Measurements from ENCODE around the gene POU4F3.

POU4F3 gene

DNA sequence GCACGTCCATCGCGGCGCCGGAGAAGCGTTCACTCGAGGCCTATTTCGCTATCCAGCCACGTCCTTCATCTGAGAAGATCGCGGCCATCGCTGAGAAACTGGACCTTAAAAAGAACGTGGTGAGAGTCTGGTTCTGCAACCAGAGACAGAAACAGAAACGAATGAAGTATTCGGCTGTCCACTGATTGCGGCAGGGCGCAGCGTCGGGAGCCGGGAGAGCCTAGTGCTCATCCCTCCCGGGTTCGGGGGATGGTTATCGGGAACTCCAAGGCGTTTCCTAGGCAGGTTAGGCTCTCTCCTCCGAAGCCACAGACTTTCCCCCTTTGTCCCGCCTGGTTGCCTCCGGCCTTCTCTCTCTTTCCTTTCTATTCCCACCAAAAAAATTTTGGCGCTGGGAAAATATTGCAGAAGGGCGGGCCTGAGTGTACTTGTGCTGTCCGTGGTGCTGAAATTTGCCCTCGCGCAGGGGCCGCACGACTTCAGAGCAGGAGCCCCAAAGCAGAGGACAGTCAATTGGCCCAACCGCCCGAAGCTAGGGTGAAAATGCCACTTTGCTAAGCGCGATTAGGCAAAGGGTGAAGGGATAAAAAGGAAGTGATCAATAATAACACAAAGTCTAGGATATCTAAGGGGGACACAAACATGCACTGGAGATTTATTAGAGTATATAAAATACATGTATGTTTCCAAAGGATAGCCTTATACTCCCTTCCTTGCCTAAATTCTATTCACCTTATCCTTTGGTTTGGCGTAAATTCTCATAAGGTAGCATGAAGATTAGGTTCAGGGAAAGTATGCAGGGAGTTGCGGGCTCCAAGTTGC is 1.8 kb downstream of the POU4F3 start:
- peak; percentile 17 to 23 for DNase-seq (ENCODE audit: low read depth in 2 of 2)

DNA sequence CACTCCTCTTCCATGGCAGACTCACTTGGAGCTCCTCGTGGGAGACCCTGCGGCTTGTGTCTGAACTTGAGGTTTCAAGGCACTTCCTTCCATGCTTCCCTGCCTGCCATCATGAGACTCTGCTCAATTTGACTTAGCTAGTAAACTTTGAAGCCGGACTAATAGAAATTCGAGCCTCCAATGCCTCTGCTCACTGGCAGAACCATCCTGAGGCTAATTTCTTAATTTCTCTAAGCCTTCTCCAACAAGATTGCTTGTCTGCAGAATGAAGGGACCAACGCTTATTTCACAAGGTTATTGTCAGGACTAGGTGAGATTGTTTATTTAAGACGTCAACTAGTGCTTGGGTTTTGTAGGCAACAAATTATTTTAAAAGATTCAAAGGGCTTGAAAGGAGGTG is 3.2 kb downstream of the POU4F3 start:
- DNase-seq (ENCODE audit: low read depth in 2 of 2), result no peak

DNA sequence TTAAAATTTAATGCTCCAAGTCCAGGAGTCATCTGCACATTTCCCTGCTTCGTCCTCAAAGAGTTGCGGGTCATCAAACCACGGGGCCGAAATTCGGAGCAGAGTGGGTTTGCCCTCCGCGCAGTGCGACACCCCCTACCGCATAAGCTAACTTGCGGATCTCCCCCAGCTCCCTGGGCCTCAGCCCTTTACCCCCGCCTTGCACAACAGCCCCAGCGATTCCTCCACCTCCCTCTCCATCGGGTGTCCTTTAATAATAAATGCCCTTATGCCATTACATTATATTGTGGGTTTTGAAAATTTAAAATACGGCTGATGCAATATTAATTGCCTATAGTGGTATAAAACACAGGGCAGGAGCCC is 3.9 kb downstream of the POU4F3 start:
- DNase-seq (ENCODE audit: low read depth in 2 of 2), result no peak

DNA sequence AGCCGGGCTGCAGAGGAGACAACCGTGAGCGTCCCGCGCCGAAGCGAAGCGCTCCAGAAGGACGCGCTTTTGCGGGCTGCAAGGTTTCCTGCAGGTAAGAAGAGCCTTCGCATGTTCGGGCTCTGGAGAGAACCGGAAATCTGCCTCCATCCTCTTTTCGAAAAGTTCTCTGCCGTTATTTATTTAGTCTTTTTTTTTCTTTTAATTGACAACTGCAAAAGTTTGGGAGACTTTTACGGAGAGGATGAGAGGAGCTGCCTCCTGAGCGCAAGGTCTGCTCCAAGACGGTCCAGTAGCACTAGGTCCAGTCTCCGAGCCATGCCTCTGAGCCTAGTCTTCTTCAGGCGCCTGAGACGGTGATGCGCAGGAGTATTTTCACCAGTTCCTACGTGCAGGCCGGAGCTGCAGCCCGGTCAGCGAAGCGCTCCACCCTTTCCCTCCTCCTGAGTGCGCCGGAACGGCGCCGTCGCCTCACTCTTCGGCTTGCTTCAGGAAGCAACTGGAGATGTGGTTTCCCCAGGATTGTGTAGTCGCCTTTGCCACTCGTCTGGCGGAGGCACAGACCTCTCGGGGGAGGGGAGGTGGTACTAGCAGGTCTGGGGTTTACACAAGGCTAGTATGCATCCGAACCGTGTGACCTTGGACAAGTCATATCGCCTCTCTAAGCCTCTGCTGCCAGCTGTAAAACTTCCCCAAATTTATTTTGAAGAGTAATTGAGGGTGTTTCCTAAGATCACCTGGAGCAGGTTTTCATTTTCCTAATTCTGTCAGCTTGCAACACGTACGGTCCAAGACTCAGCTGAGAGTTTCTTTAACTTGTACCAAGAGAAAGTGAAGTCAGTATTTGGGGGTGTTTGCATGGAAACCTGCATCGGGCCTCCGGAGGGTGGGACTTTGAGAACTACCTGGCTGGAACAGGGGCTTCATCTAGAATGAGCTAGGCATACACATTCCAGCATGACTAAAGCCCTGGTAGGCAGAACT is 4.5 kb downstream of the POU4F3 start:
- DNase-seq (ENCODE audit: low read depth in 2 of 2), result no peak

DNA sequence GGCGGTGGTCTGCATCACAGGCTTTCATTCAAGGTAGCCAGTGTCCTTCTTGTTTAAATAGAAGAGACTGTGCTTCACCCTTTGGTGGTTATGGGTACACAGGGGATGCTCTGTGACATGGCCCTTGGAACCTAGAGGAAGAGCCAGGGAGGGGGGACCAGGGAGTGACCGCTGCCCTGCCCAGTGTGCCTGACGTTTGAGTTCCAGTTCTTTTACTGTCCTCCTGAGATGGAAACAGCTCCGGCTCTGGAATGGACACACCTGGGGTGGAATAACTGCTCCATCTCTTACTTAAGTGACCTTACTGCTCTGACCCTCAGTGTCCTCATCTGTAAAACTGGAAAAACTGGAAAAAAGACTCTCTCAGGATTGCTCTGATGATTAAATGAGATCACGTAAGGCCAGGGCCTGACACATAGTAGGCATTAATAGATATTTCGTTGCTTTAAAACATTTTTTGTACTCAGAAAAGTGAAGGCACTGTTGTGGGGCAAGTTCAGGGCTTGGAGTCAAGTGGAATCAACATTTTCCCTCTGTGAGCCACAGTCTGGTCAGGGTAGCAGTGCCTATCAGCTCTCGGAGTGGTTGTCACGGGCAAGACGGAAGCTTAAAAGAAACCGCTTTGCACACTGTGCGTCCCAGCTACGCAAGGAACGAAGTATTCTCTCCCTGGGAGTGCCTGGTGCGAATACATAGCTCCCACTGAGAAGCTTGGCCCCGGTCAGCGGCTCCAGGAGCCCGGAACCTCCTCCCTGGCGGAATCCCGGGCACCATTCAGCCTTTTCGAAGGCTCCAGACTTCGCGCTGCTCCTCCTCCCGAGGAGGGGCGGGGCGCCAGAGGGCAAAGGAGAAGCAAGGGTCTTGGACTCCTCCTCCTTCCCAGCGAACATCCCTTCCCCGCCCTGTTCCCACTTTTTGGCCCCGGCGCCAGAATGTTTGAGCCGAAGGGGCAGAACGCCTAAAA is 5.8 kb downstream of the POU4F3 start:
- no peak for DNase-seq (ENCODE audit: low read depth in 2 of 2)

DNA sequence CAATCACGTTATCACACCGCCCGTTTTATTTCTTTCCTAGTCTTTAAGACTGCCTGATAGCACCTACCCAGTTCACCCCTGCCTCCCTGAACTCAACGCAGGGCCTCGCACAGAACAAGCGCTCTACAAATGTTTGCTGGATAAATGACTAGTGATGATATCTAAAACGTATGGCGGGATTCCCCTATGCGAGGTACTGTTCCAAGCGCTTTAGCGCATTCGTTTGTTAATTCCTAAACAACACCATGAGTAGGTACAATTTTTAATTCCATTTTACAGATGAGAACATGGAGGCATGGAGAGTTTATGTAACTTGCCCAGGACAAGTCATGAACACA is 6.6 kb downstream of the POU4F3 start:
- DNase-seq (ENCODE audit: low read depth in 2 of 2), result no peak

DNA sequence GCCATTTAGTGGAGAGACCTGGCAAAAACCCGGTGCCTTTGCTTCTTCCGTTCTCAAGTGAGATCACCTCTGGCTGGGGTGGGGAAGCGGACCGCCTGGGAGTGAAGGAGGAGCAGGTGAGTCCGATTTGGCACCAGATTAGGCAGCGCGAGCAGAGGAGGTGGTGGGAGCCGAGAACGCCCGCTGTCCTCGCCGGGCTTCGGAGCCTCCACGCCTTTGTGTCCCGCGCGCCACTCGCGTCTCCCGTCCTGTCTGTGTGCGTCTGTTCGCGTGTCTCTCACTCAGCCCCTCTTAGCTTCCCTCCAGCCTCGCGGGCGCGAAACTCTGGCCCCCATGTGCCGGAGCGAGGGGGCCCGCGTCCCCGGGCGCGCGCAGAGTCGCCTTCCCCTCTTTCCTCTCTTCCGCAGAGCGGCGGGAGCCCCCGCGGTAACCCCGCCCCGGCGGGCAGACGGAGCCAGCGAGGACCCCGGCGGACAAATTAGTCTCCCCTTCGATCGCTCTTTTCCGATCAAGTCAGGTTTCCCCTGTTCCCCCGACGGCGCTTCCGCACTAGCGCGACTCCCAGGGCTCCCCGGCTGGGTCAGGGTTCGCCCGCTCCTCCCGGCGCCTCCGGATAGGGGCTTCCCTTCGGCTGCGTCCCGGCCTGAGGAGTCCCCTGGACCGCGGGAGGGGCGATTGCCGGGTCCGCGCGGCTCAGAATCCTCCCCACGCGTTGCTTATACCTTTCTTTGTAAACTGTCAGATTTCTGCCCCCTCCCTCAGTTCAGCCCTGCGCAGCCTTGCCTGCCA is 7.1 kb downstream of the POU4F3 start:
- DNase-seq (ENCODE audit: low read depth in 2 of 2), result no peak

DNA sequence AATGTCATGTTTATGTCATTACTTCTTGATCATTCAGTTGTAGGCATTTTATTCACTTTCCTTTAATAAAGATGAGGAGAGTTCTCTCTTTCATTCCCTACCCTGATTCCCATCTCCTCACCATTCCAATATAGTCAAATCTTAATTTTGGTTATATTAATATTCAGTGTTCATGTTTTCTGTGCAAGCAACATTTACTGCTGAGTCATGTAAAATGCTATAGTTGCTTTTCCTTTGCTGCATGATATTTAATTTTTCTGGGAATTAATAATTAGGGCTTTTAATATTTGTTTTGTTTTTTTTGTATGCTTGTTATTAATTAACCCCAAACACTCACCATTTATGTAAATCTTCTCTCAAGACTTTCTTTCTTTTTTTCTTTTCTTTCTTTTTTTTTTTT is 18.5 kb downstream of the POU4F3 start:
- DNase-seq (ENCODE audit: low read depth in 2 of 2), result no peak

DNA sequence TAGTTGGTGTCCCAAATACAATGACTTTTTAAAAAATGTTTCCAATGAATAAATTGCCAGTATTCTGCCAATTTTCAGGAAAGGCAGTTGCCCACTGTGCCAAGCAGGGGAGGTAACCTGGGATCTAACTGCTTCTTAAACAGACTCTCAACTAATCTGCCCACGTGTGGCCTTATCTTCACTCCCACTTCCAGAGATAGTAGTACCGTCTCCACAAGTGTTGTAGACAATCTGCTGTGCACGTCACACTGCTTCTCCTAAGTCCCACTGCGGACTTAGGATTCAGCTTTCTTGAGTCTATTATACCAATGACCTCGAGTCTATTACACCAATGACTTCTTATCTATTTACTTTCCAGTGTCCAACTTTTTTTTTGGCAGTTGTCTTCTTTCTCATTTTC is 21.2 kb downstream of the POU4F3 start:
- DNase-seq (ENCODE audit: low read depth in 2 of 2), result no peak

DNA sequence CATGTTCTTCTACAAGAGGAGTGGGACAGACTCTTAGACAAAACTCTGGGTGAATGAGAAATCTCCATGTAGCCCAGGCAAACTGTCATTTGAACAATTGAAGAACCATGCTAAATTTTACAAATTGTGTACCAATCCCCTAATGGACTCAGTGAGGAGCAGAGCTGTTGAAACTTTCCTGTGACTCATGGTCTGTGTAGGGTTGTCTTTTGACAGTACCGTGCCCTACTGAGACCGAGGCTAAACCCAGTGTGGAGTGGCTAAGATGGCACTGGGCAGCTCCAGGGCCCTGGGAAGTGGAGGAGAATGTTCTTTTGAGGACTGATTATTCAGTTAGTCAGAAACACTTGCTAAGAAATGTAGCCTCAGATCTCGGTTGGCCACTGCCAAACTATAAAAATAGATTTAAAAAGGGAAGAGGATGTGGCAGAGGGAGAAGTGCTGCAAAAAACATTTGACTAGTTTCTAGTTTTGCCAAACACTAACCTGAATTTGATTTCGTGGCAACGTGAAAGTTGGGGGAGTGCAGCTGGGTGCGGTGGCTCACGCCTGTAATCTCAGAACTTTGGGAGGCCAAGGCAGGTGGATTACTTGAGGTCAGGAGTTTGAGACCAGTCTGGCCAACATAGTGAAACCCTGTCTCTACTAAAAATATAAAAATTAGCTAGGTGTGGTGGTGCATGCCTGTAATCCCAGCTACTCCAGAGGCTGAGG is 24.7 kb downstream of the POU4F3 start:
- no peak for DNase-seq (ENCODE audit: low read depth in 2 of 2)

DNA sequence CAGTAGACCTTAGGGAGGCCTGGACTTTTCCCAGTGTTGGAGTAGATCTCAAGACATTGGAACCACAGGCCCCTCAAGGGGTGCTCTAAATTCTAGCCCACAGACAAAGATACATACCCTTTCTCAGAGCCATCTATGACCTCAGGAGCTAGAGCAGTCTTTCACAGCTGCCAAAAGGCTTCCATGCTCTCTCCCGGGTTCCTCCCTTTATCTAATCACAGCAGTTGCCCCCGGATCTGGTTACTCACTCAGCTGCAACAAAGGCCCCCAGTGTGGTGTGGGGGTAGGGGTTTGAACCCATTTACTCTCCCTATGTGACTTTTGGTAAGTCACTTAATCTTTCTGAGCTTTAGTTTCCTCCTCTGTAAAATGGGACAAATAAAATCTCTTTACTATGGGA is 27.0 kb downstream of the POU4F3 start:
- DNase-seq (ENCODE audit: low read depth in 2 of 2), result no peak

DNA sequence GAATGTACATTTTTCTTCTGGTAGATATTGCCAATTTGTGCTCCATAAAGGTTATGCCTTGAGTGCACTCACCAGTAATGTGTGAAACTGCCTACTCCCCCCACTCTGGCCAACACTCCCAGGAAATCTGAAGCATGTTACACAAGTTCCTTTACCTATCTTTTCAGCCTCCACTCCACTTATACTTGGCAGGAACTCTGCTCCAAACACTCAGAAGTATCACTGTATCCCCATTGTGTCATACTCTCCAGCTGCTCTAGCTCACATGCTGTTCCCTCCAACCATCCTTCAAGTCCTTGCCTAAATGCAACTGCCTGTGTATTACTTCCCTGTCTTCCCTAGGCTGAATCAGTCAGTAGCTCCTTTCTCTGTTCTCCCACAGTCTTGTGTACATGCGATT is 28.3 kb downstream of the POU4F3 start:
- no peak for DNase-seq (ENCODE audit: low read depth in 2 of 2)

DNA sequence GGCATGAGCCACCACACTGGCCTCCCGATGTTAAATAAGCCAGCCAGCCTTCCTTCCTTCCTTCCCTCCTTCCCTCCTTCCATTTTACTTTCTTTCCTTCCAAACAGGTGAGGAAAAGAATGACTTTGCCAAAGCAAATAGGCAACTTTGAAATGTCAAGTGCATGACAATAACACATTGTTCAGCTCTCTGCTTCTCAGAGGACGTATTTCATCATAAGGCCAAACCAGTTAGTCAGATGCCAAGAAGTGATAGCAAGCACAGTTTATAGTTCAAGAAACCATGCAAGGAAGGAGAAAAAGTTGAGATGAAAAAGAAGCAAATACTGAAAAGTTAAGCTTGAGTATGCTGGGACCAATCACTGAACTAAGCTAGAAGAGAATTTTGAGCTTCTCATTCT is 29.5 kb downstream of the POU4F3 start:
- no peak for DNase-seq (ENCODE audit: low read depth in 2 of 2)

DNA sequence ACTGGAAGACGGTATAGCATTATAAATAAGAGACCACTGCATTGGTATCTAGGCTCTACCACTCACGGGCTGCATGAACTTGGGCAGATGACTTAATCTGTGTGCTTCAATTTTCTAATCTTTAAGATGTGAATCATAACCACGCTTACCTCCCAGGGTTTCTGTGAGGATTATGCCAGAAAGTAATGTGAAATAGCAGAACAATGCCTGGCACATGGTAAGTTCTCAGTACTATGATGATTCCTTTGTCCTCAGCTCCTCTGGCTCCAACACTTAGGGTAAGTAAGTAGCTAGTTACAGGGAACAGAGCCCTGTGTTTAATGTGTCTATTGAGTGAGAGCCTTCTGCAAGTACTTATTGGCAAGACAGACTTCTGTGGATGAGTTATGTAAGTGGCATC is 31.1 kb downstream of the POU4F3 start:
- peak; percentile 18 to 21 for DNase-seq (ENCODE audit: low read depth in 2 of 2)

DNA sequence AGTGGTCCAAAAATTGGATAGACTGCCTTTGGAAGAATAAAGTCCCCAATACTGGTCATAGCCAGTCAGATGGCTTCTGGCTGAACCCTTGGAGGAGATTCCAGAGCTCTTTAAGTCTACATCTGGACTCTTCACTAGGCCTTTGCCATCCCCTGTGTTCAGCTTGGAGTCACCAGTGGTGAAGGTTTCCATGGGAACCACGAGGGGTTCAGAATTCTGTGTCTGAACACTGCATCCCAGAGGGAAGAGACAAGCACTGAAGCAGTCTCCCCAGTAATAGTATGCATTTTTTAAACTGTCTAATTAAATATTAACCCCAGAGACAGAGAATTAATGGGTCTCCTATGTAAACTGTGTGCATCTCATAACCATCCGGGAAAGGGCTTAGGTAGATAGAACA is 38.2 kb downstream of the POU4F3 start:
- DNase-seq (ENCODE audit: low read depth in 2 of 2), result no peak

DNA sequence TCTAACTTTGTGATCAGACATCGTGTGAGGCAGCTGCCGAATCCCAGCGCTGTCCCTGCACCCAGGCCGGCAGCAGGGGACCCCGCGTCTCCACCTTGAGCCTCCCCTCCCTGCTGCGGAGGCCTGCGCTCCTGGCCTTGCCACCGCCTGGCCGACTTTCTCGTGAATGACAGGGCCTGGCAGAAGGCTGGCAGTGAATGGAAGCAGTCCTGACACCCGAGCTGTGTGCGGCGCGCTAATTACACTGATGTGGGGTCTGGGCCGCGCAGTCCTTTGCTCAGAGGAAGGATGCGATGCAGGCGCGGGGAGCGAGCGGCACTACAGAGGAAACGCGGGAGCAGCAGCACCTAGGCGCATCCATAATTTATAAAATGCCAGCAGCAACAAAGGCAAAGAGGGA is 40.3 kb downstream of the POU4F3 start:
- no peak for DNase-seq (ENCODE audit: low read depth in 2 of 2)

DNA sequence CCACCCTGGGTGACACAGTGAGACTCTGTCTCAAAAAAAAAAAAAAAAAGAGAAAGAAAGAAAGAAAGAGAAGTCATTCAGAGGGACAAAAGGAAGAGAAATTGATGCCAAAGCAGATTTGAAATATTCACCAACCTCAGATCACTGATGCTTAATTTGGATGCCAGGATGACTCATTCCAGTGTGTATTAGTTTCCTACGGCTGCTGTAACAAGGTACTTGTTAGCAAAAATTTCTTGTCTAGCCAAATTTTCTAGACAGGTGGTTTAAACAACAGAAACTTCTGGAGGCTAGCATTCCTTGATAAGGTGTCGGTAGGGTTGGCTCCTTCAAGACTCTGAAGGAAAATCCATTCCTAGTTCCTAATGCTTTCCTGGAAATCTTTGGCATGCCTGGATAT is 42.1 kb downstream of the POU4F3 start:
- no peak for DNase-seq (ENCODE audit: low read depth in 2 of 2)

DNA sequence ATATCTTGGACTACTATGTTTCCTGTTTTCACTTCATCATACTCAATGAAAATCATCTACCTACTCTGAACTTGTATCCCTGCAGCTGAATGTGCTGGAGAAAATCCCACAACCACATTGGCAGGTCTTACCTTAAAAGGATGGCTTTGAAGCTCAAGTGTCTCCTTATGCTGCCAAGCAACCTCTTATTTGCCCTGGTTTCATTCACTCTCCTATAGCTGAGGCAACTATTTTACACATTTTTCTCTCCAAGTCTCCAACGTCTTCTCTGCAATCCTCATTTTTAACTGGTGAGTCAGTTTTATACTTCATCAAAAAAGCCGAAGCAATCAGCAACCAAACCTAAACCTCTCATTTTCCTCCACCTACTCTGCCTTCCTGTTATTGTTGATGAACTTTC is 49.7 kb downstream of the POU4F3 start:
- DNase-seq (ENCODE audit: low read depth in 2 of 2), result peak in 1 of 2 experiments; percentile 7

DNA sequence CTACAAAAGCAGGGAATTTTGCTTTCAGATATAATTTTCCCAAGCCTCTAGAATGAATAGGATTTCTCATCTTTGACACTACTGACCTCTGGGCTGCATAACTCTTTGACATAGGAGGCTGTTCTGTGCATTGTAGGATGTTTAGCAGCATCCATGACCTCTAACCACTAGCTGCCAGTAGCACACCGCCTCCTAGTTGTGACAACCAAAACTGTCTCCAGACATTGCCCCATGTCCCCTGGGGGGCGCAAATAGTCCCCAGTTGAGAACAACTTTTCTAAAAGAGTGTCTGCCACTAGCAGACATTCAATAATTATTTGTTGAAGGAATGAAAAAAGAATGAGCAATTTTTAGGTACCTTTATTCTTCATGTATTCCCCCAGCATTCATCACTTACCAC is 51.8 kb downstream of the POU4F3 start:
- DNase-seq (ENCODE audit: low read depth in 2 of 2), result no peak
